HG03025 (cell line): Measurements from ENCODE around the gene MYO1B.

ENCODE experiments used
- ATAC-seq: cut with Tn5 transposase; IDR thresholded peaks from one replicate; pipeline ENCODE4 v1.9.1; 2021; ENCODE audit warnings: mild to moderate bottlenecking, moderate library complexity; ENCODE audit not compliant: unreplicated experiment, low FRiP score

The MYO1B gene

GRCh38 chr2:191389288-191389687 is 144.1 kb downstream of the MYO1B start:
- ATAC-seq: no peak

- ATAC-seq: no peak
Measured at GRCh38 chr2:191391171-191391570, 146.0 kb downstream of the MYO1B start.

GRCh38 chr2:191394043-191394442 is 148.8 kb downstream of the MYO1B start:
- ATAC-seq: no peak

DNA sequence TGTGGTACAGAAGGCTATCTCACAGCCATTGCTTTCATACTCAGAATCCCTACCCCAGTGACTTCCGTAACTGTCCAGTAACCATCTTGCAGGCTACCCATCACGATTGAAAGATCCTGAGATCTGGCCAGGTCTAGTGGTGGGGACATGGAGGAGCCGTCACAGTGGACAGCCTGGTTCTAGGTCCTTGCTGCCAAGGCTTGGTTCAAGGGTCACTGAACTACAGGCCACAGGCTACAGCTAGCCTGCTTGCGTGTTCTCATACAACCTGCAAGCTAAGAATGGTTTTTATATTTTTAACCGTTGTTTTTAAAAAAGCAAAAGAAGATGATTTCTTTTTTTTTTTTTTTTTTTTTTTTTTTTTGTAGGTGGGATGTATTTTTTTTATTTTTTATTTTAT is 151.6 kb downstream of the MYO1B start:
- no peak for ATAC-seq

- no peak for ATAC-seq
Measured at GRCh38 chr2:191399601-191400000, 154.4 kb downstream of the MYO1B start.

- ATAC-seq: no peak
Measured at GRCh38 chr2:191401287-191401686, 156.1 kb downstream of the MYO1B start.

- ATAC-seq: no peak
Measured at GRCh38 chr2:191402966-191403565, 157.9 kb downstream of the MYO1B start.

DNA sequence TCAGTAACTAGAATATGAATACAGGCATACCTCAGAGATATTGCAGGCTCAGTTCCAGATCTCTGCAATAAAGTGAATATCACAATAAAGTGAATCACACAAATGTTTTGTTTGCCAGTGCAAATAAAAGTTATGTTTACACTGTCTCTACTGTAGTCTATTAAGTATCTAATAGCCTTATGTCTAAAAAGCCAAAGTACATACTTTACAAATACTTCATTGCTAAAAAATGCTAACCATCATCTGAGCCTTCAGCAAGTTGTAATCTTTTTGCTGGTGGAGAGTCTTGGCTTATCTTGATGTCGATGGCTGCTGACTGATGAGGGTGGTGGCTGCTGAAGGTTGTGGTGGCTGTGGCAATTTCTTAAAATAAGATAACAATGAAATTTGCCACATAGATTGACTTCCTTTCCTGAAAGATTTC is 159.4 kb downstream of the MYO1B start:
- no peak for ATAC-seq

DNA sequence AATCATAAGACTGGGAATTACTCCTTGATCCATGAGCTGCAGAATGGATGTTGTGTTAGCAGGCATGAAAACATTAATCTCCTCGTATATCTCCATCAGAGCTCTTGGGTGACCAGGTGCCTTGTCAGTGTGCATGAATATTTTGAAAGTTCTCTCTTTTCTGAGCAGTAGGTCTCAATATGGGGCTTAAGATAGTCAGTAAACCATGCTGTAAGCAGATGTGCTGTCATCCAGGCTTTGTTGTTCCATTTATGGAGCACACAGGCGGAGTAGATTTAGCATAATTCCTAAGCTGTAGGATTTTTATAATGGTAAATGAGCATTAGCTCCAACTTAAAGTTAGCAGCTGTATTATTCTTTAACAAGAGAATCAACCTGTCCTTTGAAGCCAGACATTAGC is 160.3 kb downstream of the MYO1B start:
- no peak for ATAC-seq

DNA sequence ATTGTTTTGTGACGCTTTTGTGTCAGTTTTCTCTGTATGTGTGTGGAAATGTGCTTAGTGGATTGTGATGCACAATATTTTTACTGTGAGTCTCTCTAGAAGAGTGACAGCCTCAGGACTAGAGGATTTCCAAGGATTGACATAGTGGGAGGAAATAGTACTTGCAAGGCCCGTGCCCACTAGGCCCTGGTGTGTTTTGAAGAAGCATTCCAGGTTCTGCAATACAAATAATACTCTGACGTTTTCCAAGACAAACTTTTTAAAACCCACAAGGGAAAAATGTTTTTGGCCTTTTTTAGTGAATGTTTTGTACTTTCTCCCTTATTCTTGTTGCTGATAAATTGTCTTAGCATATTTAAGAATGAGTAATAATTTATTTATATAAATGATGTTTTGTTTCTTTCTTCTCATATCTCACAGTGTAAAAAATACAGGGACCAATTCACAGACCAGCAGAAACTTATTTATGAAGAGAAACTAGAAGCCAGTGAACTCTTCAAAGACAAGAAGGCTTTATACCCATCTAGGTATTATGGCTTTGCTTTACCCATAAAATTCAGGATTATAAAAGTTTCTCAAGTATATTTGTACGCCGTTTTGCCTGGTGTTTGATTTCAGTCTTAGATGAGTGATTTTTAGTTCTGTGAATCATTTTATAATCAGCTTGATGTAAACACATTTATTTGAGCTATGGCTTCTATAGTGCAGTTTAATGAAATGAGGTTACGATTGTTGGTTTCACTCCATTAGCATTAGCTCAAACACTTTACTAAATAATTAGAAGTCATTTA is 165.6 kb downstream of the MYO1B start:
- no peak for ATAC-seq

DNA sequence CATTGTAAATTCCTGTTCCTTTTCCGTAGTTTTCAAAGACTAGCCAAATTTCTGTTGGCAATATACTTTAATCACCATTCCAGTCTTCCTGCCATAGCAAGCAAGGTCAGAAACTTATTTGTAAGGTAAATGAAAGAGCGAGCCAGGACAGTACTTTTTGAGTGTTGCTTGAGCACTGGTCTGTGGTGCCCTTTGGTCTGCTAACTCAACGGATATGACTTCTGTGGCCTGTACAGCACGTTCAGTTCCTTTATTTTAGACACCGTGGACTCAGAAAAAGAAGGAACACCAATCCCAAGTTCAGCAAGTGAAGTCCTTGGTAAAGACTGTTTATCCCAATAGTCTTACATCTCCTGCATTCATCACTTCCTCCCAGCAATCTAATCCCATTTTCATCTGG is 166.3 kb downstream of the MYO1B start:
- no peak for ATAC-seq

DNA sequence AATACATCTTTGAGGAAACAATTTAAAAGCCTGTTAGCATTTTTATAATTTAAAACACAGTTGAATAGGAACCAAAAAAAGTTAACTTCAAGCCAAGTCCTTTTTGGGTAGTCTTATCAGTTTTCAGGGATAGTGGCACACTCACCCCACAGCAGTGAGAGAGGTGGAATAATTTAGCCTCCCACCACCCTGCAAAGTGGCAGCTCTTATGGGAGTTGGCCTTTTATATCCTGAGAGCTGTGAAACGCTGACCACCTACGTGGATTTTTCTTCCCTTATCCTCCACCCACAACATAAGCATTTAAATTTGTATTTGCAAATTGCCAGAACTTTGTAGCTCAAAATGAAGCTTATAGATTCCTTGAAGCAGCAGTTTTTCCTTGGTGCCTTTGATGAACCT is 167.1 kb downstream of the MYO1B start:
- ATAC-seq: no peak

DNA sequence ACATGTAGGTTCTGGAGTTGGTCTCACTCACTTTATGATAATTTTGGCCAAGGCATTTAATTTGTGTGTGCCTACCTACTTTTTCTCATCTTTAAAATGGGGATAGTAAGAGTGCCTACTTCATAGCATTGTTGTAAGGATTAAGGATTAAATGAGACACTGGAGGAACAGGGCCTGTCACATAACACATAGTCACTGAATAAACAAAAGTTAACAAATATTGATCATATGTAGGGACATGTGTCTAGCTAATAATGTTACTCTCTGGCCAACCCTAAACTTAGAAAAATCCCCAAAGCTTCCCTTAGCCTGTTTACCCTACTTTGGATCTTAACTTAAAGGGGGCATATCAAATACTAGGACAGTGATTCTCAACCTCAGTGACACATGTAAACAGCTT is 169.9 kb downstream of the MYO1B start:
- no peak for ATAC-seq

- ATAC-seq: no peak
Measured at GRCh38 chr2:191415858-191416257, 170.7 kb downstream of the MYO1B start.

DNA sequence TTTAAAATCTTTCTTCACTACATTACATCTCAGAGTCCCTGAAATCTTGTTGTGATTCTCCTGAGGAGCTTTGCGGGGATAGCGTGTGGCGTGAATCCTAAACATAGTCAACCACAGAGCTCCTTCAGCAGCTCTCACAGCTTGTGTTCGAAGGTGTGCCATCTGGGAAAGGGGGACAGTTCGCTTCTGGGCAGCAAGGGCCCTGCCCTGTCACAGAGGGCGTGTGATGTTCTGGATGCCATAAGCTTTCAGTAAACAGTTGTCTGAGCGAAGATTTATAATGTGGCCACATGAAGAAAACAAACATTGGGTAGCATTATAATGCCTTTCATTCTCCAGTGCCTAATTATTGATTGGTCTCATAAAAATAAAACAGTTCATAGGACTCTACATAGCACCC is 172.5 kb downstream of the MYO1B start:
- no peak for ATAC-seq

DNA sequence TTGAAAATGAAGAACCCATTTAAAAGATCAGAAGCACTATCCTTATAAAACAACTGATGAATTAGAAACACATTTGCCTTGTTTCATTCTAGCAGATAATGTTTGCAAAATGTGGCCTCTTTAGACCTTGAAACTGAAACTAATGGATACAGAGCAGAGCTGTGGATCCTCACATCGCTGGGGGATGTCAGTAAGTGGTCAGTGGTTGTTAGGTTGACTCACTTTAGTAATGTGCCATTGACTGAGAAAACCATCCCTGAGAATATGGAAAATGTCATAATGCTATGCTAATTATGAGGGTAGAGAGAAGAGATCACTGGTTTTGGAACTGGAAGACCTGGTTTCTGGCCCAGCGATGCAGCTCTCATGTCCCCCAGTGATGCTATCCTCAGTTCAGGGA is 176.7 kb downstream of the MYO1B start:
- no peak for ATAC-seq

GRCh38 chr2:191427031-191427430 is 181.8 kb downstream of the MYO1B start:
- no peak for ATAC-seq

GRCh38 chr2:191428141-191428540 is 182.9 kb downstream of the MYO1B start:
- ATAC-seq: no peak

GRCh38 chr2:191430476-191430875 is 185.3 kb downstream of the MYO1B start:
- ATAC-seq: no peak

DNA sequence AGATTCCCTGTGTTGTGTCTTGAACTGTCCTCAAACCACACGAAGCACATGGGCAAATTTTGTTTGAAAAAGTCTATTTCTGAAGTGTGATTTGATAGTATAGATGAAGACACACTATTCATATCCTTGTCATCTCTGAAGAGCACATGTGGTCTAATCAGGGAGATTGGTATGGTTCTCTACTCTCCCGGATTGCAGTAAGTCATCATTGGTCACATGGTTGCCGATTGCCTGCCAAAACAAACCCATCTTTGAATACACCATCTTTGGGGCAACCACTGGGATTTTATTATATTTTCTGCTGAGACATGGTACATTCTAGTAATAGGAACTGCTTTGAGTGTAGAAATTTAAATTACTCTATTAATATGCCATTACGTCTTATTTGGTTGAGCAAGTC is 186.9 kb downstream of the MYO1B start:
- no peak for ATAC-seq

DNA sequence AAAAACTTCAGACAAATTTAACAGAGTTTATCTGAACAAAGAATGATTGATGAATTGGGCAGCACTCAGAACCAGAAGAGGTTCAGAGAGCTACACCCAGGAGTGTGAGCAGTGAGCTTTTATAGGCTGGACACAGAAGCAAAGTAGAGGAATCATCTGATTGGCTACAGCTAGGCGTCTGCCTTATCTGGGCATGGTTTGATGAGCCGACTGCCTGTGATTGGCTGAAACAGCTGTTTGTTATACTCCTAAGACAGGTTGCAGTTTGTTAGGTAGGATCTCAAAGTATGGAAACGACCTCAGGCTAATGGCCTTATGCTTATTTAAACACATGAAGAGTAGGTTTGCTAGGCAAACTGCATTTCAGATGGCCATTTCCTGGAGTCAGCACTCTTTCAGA is 188.9 kb downstream of the MYO1B start:
- ATAC-seq: no peak

GRCh38 chr2:191435141-191435540 is 189.9 kb downstream of the MYO1B start:
- ATAC-seq: no peak
